Activated naive CD4-positive, alpha-beta T cell treated with anti-CD3 and anti-CD28 coated beads for 36 hours (primary cell): ENCODE data around the gene TEP1. TPM values are rescaled to one million over a fixed set of nuclear protein-coding genes. Genes with fewer than 3 reads are reported as not detected.
"Not testable (repeated sequence)": the region's sequence is repeated elsewhere in the genome, so short reads cannot be mapped to it uniquely, and the experiment has no call there.

Experiments used
- CTCF ChIA-PET: fragments of 350-600 bp; sonication (Branson Sonifier 250); formaldehyde crosslinking; loops from one replicate; lab custom pipeline; 2021; ENCODE audit warnings: antibody characterized with exemption; lab: Charles Lee
- DNase-seq: peaks from one replicate; pipeline ENCODE4 v3.0.0-alpha.2; 2020
- H3K27ac Mint-ChIP-seq: one replicate; pipeline ENCODE4 v1.8.0; 2021; ENCODE audit warnings: mild to moderate bottlenecking, mixed read lengths
- H3K27me3 Mint-ChIP-seq: one replicate; pipeline ENCODE4 v1.8.0; 2021; ENCODE audit warnings: low read depth, mixed read lengths
- H3K36me3 Mint-ChIP-seq: one replicate; pipeline ENCODE4 v1.8.0; 2021; ENCODE audit warnings: low read depth, mixed read lengths
- H3K4me1 Mint-ChIP-seq: one replicate; pipeline ENCODE4 v1.8.0; 2021; ENCODE audit warnings: low read depth, mixed read lengths
- H3K4me3 Mint-ChIP-seq: one replicate; pipeline ENCODE4 v1.8.0; 2021; ENCODE audit warnings: mild to moderate bottlenecking, moderate library complexity, mixed read lengths
- H3K9me3 Mint-ChIP-seq: one replicate; pipeline ENCODE4 v1.8.0; 2021; ENCODE audit warnings: mixed read lengths
- intact Hi-C: fragments of 100-400 bp; cut with micrococcal nuclease; formaldehyde crosslinking; loops from one replicate; pipeline ENCODE4 v1.15.1; 2023
- total RNA-seq, 2 experiments: library from RNA; stranded (reverse); gene quantifications; one replicate each; pipeline ENCODE4 v1.2.3, GENCODE V29; 2021

The TEP1 gene
- total RNA-seq, 2 experiments from 2014 or later: 34.3 to 37.0 TPM

GRCh38 chr14:20383032-20383431, 30.3 kb downstream of the TEP1 start:
- H3K4me3 Mint-ChIP-seq: no peak overlapping the region
- peaks cover 35% of the 10 kb centered on the region for H3K36me3 Mint-ChIP-seq
- CTCF ChIA-PET: no interaction called here

GRCh38 chr14:20382526-20382925, 30.8 kb downstream of the TEP1 start:
- intact Hi-C loops: no loop called here
- H3K9me3 Mint-ChIP-seq: no peaks in the 10 kb centered on the region
- no peaks in the 10 kb centered on the region for H3K27me3 Mint-ChIP-seq
- H3K36me3 Mint-ChIP-seq: peaks cover 37% of the 10 kb centered on the region
- H3K27ac Mint-ChIP-seq: no peak overlapping the region
- no peak for DNase-seq
- H3K4me1 Mint-ChIP-seq: no peaks in the 10 kb centered on the region
- CTCF ChIA-PET: no interaction called here
- H3K4me3 Mint-ChIP-seq: no peak overlapping the region

More at GRCh38 chr14:20383032-20383431, 30.3 kb downstream of the TEP1 start:
- no peak overlapping the region for H3K27ac Mint-ChIP-seq
- H3K4me1 Mint-ChIP-seq: no peaks in the 10 kb centered on the region
- no peak for DNase-seq
- intact Hi-C loops: no loop called here
- H3K9me3 Mint-ChIP-seq: no peaks in the 10 kb centered on the region
- H3K27me3 Mint-ChIP-seq: no peaks in the 10 kb centered on the region

GRCh38 chr14:20381341-20381740, 32.0 kb downstream of the TEP1 start:
- intact Hi-C loops: no loop called here
- H3K27ac Mint-ChIP-seq: no peak overlapping the region
- no peaks in the 10 kb centered on the region for H3K9me3 Mint-ChIP-seq
- H3K4me3 Mint-ChIP-seq: no peak overlapping the region
- H3K4me1 Mint-ChIP-seq: no peaks in the 10 kb centered on the region
- CTCF ChIA-PET: no interaction called here
- H3K36me3 Mint-ChIP-seq: peaks cover 35% of the 10 kb centered on the region
- DNase-seq: no peak
- H3K27me3 Mint-ChIP-seq: no peaks in the 10 kb centered on the region

- H3K27ac Mint-ChIP-seq: no peak overlapping the region
- intact Hi-C loops: no loop called here
- H3K4me3 Mint-ChIP-seq: no peak overlapping the region
- no peaks in the 10 kb centered on the region for H3K4me1 Mint-ChIP-seq
- no peak for DNase-seq
- no peaks in the 10 kb centered on the region for H3K9me3 Mint-ChIP-seq
- peaks cover 32% of the 10 kb centered on the region for H3K36me3 Mint-ChIP-seq
- no peaks in the 10 kb centered on the region for H3K27me3 Mint-ChIP-seq
- CTCF ChIA-PET: no interaction called here
Observed at GRCh38 chr14:20380681-20381080, 32.6 kb downstream of the TEP1 start.

- Mint-ChIP-seq H3K27ac (no peak overlapping the region), H3K4me1 (no peaks in the 10 kb centered on the region), H3K36me3 (peaks cover 34% of the 10 kb centered on the region), H3K4me3 (no peak overlapping the region), H3K27me3 (no peaks in the 10 kb centered on the region), H3K9me3 (no peaks in the 10 kb centered on the region)
- intact Hi-C loops: no loop called here
- CTCF ChIA-PET: interaction anchor here (0.6 kb wide), 1 partner anchor 168 kb away, joined by 3 read pairs; no protein-coding TSS in a partner anchor
- DNase-seq: no peak
Observed at GRCh38 chr14:20379743-20380142, 33.6 kb downstream of the TEP1 start.

GRCh38 chr14:20377171-20377570, 36.1 kb downstream of the TEP1 start:
- intact Hi-C loops: no loop called here
- H3K4me3 Mint-ChIP-seq: no peak overlapping the region
- no peak overlapping the region for H3K27ac Mint-ChIP-seq
- H3K36me3 Mint-ChIP-seq: peaks cover 28% of the 10 kb centered on the region
- CTCF ChIA-PET: interaction anchor here (1.1 kb wide), 1 partner anchor 22 kb away, joined by 3 read pairs; no protein-coding TSS in a partner anchor
- DNase-seq: no peak
- H3K4me1 Mint-ChIP-seq: no peaks in the 10 kb centered on the region
- no peaks in the 10 kb centered on the region for H3K27me3 Mint-ChIP-seq
- no peaks in the 10 kb centered on the region for H3K9me3 Mint-ChIP-seq

- CTCF ChIA-PET: interaction anchor here (1.1 kb wide), 1 partner anchor 21 kb away, joined by 3 read pairs; no protein-coding TSS in a partner anchor
- H3K4me1 Mint-ChIP-seq: no peaks in the 10 kb centered on the region
- peaks cover 30% of the 10 kb centered on the region for H3K36me3 Mint-ChIP-seq
Observed at GRCh38 chr14:20376071-20376588, 37.2 kb downstream of the TEP1 start.

GRCh38 chr14:20375471-20375870, 37.8 kb downstream of the TEP1 start:
- CTCF ChIA-PET: no interaction called here

More at GRCh38 chr14:20376071-20376588, 37.2 kb downstream of the TEP1 start:
- Mint-ChIP-seq H3K27me3 (no peaks in the 10 kb centered on the region), H3K9me3 (no peaks in the 10 kb centered on the region), H3K27ac (no peak overlapping the region), H3K4me3 (no peak overlapping the region)
- intact Hi-C loops: no loop called here
- no peak for DNase-seq

GRCh38 chr14:20372796-20373195, 40.5 kb downstream of the TEP1 start:
- no peak for DNase-seq
- Mint-ChIP-seq H3K27ac (no peak overlapping the region), H3K4me1 (peaks cover 5% of the 10 kb centered on the region), H3K4me3 (no peak overlapping the region), H3K27me3 (no peaks in the 10 kb centered on the region), H3K36me3 (peaks cover 36% of the 10 kb centered on the region), H3K9me3 (peaks cover 2% of the 10 kb centered on the region)
- CTCF ChIA-PET: no interaction called here
- intact Hi-C loops: no loop called here

More at GRCh38 chr14:20375471-20375870, 37.8 kb downstream of the TEP1 start:
- intact Hi-C loops: no loop called here
- no peak overlapping the region for H3K4me3 Mint-ChIP-seq
- peaks cover 25% of the 10 kb centered on the region for H3K36me3 Mint-ChIP-seq
- no peaks in the 10 kb centered on the region for H3K4me1 Mint-ChIP-seq
- no peak overlapping the region for H3K27ac Mint-ChIP-seq
- no peaks in the 10 kb centered on the region for H3K27me3 Mint-ChIP-seq
- no peaks in the 10 kb centered on the region for H3K9me3 Mint-ChIP-seq
- DNase-seq: no peak

- CTCF ChIA-PET: interaction anchor here (3.4 kb wide), 1 partner anchor 49 kb away, joined by 9 read pairs; no protein-coding TSS in a partner anchor
- Mint-ChIP-seq H3K27ac (no peak overlapping the region), H3K9me3 (peaks cover 3% of the 10 kb centered on the region), H3K4me3 (no peak overlapping the region), H3K27me3 (no peaks in the 10 kb centered on the region), H3K4me1 (peaks cover 23% of the 10 kb centered on the region), H3K36me3 (peaks cover 41% of the 10 kb centered on the region)
- no peak for DNase-seq
- intact Hi-C loops: loop anchor here (5.0 kb wide), 1 partner anchor 34 kb away; the partner anchor contains the start of gene CCNB1IP1
Observed at GRCh38 chr14:20365928-20366327, 47.4 kb downstream of the TEP1 start.

GRCh38 chr14:20358474-20358873, 54.8 kb downstream of the TEP1 start:
- H3K9me3 Mint-ChIP-seq, H3K27me3 Mint-ChIP-seq, CTCF ChIA-PET, H3K4me3 Mint-ChIP-seq, DNase-seq, intact Hi-C loops: not testable (repeated sequence)
- Mint-ChIP-seq H3K27ac (peak overlapping the region; percentile 39), H3K36me3 (peaks cover 51% of the 10 kb centered on the region), H3K4me1 (peaks cover 12% of the 10 kb centered on the region)

- CTCF ChIA-PET: no interaction called here
- H3K27ac Mint-ChIP-seq: no peak overlapping the region
- no peaks in the 10 kb centered on the region for H3K9me3 Mint-ChIP-seq
- intact Hi-C loops: no loop called here
- no peaks in the 10 kb centered on the region for H3K27me3 Mint-ChIP-seq
- peaks cover 52% of the 10 kb centered on the region for H3K36me3 Mint-ChIP-seq
- DNase-seq: no peak
- no peak overlapping the region for H3K4me3 Mint-ChIP-seq
- peaks cover 12% of the 10 kb centered on the region for H3K4me1 Mint-ChIP-seq
Observed at GRCh38 chr14:20356422-20356821, 56.9 kb downstream of the TEP1 start.

- Mint-ChIP-seq H3K4me3 (no peak overlapping the region), H3K36me3 (peaks cover 47% of the 10 kb centered on the region), H3K27ac (no peak overlapping the region), H3K9me3 (no peaks in the 10 kb centered on the region), H3K4me1 (peaks cover 3% of the 10 kb centered on the region), H3K27me3 (no peaks in the 10 kb centered on the region)
- intact Hi-C loops: no loop called here
- DNase-seq: no peak
- CTCF ChIA-PET: interaction anchor here (1.1 to 2.8 kb wide), 3 partner anchors 23 to 65 kb away, joined by 3 to 18 read pairs (median 4); no protein-coding TSS in a partner anchor
Observed at GRCh38 chr14:20350860-20351259, 62.4 kb downstream of the TEP1 start.
